Hypothalamus (tissue), 51 donors: ENCODE results near the gene ADD3.

Experiments
- DNase-seq, 51 donors: peaks; one replicate each; lab custom pipeline; 2025; lab: John Stamatoyannopoulos, UW

Gene ADD3

DNA sequence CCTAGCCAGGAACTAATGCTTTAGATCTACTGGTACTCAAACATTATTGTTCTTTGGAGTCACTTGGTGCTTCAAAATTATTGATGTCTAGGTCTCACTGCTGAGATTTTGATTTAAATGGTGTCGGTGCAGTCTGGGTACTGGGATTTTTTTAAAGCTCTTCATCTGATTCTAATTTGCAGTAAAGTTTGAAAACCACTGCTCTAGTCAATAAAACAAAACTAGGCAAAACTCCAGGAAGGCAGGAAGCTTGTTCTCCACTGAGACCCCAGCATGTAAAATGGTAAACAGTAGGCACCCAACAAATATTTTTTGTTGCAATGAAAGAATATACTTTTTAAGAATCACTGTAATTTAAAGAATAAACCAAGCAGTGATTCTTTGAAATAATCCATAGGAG lies 49.7 kb downstream of the ADD3 start:
- no peak for DNase-seq

DNA sequence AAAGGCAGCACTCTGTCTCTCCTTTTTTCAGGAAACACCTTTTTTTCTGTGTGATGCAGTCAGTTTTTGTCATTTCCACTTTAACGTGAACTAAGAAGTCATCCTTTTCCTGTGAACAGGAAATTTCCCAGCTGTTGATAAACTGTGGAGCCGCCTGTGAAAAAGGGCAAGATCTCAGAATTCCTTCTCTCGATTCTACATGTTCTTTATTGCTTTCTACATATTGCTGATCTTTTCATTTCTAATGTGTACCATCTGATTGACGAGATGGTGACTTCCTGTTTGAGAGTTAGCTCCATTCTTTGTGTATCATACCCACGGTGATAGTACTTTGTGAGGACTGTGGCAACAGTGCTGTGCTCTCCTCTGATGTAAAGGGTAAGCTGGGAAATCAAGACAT lies 50.4 kb downstream of the ADD3 start:
- no peak for DNase-seq

DNA sequence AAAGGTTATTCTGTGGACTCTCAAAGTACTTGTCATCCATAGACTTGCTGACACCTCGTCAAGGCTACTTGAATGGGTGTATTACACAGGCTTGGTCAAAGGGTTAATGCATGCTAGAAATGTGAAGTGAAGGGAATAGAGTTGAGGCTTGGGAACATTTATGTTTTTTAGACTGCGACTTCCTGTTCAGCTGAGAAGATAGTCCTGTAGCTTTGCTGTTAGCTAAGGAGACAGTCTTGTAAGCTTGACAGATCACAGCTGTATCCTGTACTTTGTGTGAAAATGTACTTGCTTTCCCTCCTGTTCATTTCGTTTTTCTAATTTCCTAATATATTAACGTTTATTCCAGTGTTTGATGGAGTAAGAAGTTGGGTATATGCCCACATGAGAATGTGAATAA lies 52.1 kb downstream of the ADD3 start:
- DNase-seq = no peak

DNA sequence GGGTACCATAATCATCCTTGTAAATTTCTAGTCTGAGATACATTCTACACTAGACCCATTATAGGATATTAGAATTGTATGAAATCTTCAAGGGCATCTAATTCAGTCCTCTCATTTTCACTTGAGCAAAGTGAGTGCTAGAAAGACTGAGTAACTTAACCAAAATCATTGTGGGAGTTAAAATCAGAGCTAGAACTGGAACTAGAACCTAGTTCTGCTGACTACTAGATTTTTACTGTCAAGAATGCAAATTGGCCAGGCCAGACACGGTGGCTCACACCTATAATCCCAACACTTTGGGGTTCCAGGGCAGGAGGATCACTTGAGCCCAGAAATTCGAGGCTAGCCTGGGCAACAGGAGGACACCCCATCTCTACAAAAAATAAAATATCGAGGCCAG lies 53.9 kb downstream of the ADD3 start:
- DNase-seq = no peak

DNA sequence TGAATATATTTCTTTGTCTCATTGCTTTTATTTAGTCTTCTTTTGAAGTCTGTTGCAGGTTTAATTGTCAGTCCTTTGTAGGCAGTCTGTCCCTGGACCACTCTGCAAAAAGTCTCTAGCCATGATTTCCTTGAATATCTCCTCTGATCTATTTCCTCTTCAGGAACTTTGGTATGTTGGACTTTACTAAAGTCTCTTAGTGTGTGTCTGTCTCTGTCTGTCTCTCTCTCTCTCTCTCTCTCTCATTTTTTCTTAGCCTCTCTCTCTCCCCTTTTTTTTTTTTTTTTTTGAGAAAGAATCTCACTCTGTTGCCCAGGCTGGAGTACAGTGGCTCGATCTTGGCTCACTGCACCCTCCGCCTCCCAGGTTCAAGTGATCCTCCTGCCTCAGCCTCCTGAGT lies 57.5 kb downstream of the ADD3 start:
- no peak for DNase-seq

DNA sequence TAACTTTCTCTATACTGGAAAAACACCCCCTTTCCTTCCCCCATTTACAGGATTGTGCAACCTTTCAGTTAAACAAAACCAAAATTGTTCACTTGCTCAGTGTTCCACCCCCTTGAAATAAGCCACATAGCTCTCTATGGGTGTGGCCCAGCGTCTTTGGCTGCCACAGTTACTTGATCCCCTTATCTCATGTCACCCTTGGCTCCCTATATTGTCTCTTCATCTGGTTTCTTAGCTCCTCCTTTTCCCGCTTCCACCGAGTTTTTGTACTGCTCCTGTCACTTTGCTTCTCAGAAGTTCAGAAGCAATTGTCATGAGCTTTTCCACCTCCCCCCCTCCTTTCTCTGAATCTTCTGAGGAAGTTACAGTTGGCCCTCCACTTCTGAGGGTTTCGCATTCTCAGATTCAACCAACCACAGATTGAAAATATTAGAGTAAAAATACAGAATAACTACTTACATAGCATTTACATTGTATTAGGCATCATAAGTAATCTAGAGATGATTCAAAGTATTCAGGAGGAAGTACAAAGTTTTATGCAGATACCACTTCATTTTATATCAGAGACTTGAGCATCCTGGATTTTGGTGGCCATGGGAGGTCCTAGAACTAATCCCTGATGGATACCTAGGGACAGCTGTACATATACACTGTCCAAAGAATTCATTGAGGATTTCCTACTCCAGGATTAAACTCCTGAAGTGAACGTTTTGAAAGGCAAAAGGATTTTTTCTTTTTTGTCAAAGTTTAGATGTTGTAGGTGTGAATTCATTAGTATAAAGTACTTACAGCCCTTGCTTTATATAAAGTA lies 60.4 kb downstream of the ADD3 start:
- DNase-seq = no peak

DNA sequence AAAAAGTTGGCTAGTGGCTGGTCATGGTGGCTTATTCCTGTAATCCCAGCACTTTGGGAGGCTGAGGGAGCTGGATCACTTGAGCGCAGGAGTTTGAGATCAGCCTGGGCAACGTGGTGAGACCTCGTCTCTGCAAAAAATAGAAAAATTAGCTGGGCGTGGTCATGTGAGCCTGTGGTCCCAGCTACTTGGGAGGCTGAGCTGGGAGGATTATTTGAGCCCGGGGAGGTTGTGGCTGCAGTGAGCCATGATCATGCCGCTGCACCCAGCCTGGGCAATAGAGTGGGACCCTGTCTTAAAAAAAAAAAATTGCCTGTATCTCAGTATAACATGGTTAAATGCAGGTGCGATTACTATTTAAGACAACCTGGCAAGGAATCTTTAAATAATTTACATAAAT lies 61.0 kb downstream of the ADD3 start:
- no peak for DNase-seq

DNA sequence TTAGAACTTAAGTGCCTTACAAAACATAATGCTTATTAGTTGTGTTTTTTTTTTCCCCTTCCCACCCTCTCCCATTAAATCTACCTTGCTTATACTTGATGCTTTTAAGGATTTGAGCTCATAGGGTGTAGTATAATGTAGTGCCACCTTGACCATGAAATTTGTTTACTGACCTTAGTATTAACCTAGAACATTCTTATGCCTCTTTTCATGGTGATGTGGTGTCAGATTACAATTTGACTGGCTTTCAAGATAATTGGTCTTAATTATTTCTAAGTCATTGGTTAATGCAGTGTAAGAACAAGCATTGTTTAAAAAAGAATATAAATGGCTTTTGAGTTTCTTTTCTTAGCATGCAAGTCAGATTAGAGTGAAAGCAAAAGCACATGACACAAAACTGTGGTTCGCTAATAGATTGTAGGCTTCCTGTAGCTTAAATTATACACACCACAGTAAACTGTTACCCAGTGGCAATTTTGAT lies 61.8 kb downstream of the ADD3 start:
- DNase-seq = no peak

DNA sequence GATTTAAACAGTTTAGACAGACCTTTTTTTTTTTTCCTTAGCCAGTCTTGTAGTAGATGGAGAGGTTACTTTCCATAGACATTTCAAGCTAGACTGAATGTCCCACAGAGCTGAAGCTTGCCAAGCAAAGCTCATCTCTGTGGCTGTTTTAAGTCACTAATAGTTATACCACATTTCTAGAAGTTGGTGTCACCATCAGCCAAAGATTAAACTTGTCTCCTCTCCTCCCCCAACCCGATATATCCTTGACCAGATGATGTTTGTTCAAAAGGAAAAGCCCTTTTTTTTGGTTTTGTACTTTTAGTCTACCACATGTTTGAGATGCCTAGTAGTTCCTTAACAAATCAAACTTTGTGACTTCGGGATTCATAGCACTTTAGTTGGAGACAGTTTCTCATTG lies 66.1 kb downstream of the ADD3 start:
- no peak for DNase-seq

DNA sequence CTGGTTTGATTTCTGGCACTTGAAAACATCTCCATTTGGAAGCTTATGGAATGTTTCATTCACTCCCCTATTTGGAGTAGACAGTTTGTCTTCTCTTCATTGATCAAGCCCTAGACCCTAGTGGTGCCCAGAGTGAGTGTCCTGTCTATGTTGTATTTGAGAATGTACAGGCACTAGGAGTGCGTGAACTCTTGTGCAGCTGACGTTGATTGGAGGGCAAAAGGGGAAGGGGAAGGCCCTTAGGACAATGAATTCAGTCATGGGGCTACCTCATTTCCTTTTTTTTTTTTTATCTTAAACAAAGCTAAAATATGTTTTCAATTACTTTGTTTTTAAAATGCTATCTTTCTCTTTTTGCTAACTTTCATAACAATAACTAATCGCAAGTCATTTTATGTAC lies 66.5 kb downstream of the ADD3 start:
- DNase-seq = no peak

DNA sequence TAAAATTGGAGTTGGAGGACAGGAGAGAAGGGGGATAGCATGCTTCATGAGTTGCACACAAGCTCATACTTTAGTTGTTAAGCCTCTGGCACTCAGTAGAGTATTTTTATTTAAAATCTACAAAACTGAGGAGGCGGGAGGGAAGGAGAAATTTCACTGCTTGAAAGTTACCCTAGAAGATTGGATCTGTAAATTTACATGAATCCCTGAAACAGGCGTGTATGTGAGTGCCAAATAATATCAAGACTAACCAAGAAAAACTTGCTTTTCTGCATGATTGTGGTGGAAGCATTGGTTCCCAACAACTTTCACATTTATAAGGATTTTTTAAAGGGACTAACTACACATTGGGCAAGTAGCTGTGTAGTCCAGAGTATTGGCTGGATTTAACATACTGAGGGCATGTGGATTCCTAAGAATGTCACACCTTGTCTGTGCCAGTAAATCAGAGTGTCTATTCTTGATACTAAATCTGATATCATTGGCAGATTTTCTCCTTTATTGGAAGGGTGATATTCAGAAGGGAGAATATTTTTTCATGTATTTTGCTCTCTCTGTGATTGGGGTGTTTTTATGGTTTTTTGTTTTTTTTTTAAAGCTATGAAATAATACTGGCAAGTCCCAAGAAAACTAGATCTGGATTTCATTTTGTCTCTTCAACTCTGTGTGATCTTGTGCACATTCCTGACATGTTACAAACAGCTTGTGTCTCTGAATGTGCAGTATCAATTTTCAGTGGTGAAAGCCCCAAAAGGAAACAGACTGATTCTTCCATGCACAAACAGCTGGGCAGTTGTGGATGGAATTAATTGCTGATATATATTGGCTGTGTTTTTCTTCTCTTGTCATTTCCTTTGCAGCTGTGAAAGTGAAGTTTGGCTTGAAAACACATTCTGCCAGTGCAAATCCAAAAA lies 67.2 kb downstream of the ADD3 start:
- peak in 1 of 51 donors; percentile 50 for DNase-seq

DNA sequence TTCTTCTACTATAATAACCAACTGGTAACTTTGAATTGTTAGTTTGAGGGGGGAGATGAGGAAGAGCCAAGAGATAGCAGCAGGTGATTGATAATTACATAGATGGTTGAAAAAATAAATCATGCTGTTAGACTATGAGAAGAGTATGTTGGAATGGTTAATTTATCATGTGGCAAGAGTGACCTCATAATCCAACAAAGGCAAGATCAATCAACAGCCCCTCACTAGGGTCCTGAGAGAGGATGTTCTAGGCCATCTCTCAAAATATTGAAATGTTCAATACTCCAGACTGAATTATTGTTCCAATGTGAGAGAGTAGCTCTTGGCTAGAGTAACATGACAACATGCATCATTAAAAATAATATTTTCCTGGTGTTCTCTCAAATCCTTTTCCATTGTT lies 67.9 kb downstream of the ADD3 start:
- DNase-seq = no peak

DNA sequence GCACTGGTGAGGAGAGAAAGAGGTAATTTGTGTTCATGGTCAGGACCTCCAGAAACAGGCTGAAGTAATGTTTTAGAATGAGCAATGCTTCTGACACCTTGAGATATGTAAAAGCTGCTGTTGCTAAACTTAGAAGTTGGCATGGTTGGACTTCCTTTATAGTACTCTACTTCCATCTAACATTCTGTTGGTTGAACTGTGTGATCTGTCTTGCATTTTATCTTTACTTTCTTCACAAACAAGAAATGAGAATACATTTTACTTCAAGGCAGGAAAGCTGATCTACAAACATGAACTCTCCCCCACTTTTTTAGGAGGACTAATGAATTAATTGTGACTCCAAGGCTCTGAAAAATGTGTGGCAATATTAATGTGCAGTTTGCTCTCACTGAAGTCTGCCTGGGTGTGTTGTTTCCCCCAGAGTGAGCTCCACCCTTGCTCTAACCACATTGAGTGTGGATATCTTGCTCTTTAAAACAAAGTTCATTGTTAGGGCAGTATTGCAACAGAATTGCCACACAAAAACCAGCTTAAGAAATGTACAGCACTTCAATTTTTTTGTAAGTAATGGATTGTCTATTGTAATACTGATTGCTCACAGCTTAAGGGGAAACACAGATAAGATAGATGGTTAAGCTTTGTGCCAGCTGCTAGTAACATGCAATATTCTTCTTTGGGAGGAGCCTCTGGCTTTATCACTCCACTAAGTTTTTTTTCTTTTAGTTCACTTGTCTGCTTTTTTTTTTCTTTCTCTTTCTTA lies 69.0 kb downstream of the ADD3 start:
- DNase-seq = peak in 3 of 51 donors; percentile 2 to 80 (median 47)

DNA sequence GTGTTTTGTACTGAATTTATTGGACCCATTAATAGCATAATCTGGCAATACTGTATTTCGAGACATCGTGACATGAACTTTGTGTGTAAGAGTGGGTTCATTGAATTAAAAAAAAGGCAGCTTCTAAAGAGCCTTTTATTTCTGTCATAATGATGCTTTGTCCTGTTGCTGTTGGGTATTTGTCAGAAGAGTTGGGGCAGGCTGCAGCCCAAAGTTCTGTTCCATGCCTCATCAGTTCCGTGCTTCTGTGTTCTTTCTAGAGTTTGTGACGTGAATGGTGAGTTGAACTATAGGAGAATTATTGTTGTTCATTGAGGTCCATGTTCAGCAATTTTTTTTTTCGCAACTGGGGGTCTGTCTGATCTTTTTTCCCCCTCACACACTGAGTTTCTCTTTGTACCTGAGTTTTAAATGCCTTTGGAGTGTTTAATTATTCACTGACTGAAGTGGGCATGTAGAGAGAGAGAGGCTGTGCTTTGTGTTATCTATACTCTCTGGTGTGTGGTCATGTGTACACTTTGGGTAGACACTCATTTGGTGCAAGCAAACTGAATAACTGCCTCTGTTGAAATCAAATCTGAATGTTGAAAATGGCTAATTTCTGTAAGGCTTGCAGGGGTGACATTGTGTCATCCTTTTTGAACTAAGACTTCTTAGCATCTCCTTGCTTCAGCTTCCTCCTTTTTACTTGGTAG lies 69.8 kb downstream of the ADD3 start:
- peak in 30 of 51 donors; percentile 4 to 80 (median 31) for DNase-seq

DNA sequence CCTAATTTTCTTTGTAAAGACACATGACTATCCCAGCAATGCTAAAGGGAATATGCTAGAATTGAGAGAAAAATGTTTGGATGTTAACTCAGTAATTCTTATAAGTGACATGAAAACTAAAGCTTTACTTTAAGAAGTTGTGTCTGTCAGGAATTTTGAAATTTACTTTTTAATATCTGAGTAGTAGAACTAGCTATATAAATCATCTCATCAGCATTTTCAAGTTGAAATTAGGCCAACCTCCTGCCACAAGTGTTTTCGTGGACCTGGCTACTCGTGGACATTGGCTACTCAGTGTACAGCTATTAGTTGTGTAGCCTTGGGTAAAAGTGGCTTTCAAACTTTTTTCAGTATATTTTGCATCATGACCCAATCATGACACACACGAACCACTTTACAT lies 70.5 kb downstream of the ADD3 start:
- DNase-seq = no peak

DNA sequence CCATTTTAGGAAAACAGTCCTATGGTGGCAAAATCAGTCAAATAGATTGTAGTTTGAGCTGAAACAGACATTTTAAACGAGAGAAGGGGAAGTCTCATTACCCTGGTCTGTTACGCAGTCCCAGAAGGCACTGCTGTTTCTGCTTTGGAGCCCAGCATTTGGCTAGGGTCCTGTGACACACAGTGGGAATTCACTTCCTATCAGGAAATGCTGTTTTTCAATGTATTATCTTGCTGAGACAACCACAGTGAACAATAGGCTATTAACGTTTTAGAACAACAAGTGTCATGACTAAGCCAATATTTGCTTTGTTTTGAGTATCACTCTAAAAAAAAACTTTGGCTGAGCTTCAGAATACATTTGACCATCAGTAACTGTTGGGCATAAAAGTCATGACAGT lies 74.1 kb downstream of the ADD3 start:
- peak in 14 of 51 donors; percentile 7 to 66 (median 23) for DNase-seq

DNA sequence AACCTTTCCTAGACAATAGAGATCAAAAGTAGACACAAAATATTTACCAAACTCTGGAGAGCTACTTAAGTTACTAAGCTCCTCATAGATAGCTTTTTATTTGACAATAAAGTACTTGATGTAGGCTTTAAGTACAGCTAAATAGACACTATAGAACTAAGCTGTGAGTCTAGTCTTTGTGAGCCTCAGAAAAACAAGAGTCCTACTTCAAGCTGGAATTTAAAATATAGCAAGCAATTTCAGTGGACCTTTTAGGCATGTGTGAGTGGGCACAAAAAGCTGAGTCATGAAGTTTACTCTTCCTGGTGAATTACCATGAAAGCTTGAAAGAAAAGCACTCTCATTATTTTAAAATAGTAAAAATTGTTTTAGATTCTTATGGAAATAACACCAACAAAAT lies 76.1 kb downstream of the ADD3 start:
- DNase-seq = no peak

DNA sequence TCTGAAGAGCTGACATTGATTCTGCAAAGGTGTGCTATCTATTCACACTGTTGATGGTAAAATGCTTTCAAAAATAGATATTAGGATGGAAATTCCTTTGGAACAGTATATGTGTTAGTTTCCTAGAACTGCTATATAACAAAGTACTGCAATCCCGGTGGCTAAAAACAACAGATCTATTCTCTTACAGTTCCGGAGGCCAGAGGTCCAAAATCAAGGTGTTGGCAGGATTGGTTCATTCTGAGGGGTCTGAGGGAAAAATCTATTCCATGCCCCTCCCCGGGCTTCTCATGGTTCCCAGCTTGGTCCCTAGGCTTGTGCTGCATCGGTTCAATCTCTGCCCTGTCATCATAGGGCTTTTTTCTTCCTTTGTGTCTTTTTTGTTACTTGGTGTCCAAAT lies 79.9 kb downstream of the ADD3 start:
- DNase-seq = peak in 2 of 51 donors; percentile 30 to 51

DNA sequence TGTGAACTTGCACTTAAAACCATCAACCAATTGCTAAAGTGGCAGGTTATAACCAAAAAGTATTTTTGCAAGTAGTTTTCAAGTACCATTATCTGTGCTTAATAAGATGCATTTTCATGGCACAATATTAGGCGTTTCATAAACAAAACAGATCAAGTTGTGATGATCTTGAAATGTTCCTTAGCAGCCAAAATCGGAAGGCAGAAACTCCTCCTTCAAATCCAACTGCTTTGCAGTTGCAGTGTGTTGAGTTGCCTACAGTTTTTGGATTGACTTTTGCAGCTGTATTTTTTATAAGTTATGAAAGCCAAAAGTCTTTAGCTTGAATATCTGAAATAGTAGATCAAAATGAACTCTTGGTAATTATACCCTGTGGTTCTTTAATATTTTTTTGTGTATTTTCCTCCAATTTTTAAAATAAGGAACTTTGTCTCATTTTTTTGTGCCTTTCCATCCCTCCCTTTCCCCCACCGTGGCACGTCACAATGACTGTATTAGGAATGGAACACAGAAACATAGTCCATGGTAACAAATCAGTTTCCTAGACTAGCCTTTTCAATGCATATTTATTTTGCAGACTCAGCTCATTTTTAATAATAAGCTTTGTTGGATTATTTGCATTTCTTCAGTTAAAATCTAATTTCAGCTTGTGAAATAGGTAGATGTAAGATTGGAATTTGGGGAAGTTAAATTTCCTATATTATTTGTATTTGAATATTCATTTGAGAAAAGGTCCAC lies 80.8 kb downstream of the ADD3 start:
- DNase-seq = no peak

DNA sequence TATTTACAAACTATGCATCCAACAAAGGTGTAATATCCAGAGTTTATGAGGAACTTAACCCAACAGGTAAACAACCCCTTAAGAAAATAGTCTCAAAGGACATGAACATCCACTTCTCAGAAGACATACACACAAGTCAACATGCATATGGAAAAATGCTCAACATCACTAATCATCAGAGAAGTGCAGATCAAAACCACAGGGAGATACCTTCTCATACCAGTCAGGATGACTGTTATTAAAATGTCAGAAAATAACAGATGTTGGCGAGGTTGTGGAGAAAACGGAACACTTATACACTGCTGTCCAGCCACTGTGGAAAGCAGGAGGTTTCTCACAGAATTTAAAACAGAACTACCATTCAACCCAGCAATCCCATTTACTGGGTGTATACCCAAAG lies 84.0 kb downstream of the ADD3 start:
- DNase-seq = no peak
